Neural crest cell (in vitro differentiated cells): ENCODE results near the gene C6orf120. TPM values are rescaled to one million over a fixed set of nuclear protein-coding genes. Genes with fewer than 3 reads are reported as not detected.

Experiments used
- DNase-seq: peaks from one replicate; pipeline ENCODE4 v3.0.0; 2021; ENCODE audit warnings: low read depth, mixed read lengths, low spot score
- H3K27ac Mint-ChIP-seq: one replicate; pipeline ENCODE4 v1.8.0; 2021; ENCODE audit warnings: mild to moderate bottlenecking, mixed read lengths; ENCODE audit not compliant: unreplicated experiment
- H3K27me3 Mint-ChIP-seq: 2 replicates; pipeline ENCODE4 v1.8.0; 2021; ENCODE audit warnings: low read depth, mild to moderate bottlenecking, mixed read lengths
- H3K36me3 Mint-ChIP-seq: 2 replicates; pipeline ENCODE4 v1.8.0; 2021; ENCODE audit warnings: low read depth, mild to moderate bottlenecking, mixed read lengths
- H3K4me1 Mint-ChIP-seq: 2 replicates; pipeline ENCODE4 v1.8.0; 2021; ENCODE audit warnings: mixed read lengths
- H3K4me3 Mint-ChIP-seq: one replicate; pipeline ENCODE4 v1.8.0; 2021; ENCODE audit warnings: mild to moderate bottlenecking, mixed read lengths
- H3K9me3 Mint-ChIP-seq: 2 replicates; pipeline ENCODE4 v1.8.0; 2021; ENCODE audit warnings: mixed read lengths
- total RNA-seq: library from RNA; stranded (reverse); gene quantifications from 2 replicates; pipeline ENCODE4 v1.2.1, GENCODE V29; 2021
- TF ChIP-seq, protein P1 (sequence below): fragments of 200-600 bp; sonication (generic); conservative IDR thresholded peaks from 2 replicates; pipeline ENCODE4 v1.5.0; 2021; ENCODE audit warnings: antibody characterized with exemption, mild to moderate bottlenecking

Gene C6orf120
- total RNA-seq, 1 donor from 2014 or later, result 28.7 TPM

DNA sequence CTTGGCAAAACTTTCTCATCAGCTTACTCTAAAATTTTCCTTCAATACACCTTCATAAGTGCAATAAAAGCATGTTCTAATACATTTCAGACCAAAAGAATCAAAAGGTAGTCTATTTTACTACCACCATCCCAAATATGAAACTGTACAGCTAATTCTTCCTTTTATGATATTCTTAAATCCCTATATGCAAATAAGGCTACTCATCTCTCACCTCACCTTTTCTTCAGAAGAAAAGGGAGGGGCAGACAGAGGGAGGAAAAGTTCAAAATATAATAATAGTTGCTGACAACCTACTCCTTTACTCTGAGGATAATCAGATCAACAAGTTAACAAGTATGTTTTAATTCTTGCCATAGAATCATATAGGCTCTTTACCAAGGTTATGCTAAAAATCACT, 7.4 kb downstream of the C6orf120 start:
- TF ChIP-seq, protein P1, sequence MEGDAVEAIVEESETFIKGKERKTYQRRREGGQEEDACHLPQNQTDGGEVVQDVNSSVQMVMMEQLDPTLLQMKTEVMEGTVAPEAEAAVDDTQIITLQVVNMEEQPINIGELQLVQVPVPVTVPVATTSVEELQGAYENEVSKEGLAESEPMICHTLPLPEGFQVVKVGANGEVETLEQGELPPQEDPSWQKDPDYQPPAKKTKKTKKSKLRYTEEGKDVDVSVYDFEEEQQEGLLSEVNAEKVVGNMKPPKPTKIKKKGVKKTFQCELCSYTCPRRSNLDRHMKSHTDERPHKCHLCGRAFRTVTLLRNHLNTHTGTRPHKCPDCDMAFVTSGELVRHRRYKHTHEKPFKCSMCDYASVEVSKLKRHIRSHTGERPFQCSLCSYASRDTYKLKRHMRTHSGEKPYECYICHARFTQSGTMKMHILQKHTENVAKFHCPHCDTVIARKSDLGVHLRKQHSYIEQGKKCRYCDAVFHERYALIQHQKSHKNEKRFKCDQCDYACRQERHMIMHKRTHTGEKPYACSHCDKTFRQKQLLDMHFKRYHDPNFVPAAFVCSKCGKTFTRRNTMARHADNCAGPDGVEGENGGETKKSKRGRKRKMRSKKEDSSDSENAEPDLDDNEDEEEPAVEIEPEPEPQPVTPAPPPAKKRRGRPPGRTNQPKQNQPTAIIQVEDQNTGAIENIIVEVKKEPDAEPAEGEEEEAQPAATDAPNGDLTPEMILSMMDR, result no peak
- no peaks in the 10 kb centered on the region for H3K9me3 Mint-ChIP-seq
- DNase-seq, result no peak
- no peak overlapping the region for H3K4me3 Mint-ChIP-seq
- no peak overlapping the region for H3K27ac Mint-ChIP-seq
- H3K4me1 Mint-ChIP-seq, result peaks cover 7% of the 10 kb centered on the region
- H3K27me3 Mint-ChIP-seq, result no peaks in the 10 kb centered on the region
- no peaks in the 10 kb centered on the region for H3K36me3 Mint-ChIP-seq

DNA sequence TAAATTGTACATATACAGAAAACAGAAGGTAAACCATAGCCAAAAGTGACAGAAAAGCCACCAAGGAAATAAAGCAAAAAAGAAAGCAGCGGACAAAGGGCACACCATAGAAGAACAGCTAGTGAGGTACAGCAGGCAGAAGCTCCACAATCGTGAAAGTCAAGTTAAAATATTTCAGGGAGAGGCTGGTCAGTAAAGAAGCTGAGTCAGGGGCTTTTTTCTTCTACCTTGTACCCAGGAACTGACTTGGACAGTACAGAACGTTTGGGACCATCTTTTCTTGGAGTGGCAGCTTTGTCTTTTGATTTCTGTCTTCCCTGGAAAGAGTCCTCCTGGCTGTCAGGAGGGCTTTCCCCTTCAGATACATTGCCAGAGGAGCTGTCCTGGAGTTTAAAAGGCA, 8.1 kb downstream of the C6orf120 start:
- Mint-ChIP-seq H3K36me3 (no peaks in the 10 kb centered on the region), H3K27ac (no peak overlapping the region), H3K4me3 (no peak overlapping the region), H3K9me3 (no peaks in the 10 kb centered on the region), H3K4me1 (peaks cover 2% of the 10 kb centered on the region), H3K27me3 (no peaks in the 10 kb centered on the region)
- no peak for DNase-seq
- TF ChIP-seq, protein P1, result no peak

DNA sequence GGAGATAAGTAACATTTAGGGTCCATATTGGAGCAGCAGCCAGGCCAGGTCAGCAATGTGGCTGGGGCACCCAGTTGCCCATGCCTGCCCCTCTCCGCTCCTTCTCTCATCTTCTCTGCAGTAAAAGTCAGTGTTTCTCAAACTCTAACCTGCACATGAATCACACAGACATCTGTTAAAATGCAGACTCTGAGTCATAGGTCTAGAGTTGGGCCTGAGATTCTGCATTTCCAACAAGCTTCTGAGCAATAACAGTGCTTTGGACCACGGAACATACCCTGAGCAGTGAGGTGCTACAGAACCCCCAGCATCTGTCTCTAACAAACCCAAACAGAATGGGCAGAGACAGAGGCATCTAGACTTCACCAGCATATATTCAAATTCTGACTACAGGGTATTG, 12.3 kb downstream of the C6orf120 start:
- Mint-ChIP-seq H3K4me3 (no peak overlapping the region), H3K27me3 (no peaks in the 10 kb centered on the region), H3K27ac (no peak overlapping the region), H3K36me3 (no peaks in the 10 kb centered on the region), H3K9me3 (no peaks in the 10 kb centered on the region), H3K4me1 (peaks cover 3% of the 10 kb centered on the region)
- no peak for DNase-seq
- TF ChIP-seq, protein P1, result no peak

DNA sequence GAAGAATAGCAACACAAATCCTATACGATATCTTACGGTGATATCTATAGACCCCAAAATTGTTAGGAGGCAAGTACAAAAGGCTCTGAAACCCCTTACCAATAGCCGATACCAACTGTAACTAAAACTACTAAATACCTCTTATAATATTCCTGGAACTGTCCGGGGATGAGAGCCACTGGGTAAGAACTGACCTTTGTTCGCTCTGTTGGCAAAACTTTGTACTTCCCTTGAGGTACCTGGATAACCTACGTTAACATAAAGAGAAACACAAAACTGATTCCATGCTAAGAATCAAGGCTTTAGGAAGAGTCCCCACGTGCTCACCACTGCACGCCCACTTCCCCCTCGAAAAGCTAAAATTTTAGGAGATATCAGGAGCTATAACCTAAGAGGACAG, 12.7 kb downstream of the C6orf120 start:
- Mint-ChIP-seq H3K27ac (no peak overlapping the region), H3K4me3 (no peak overlapping the region), H3K27me3 (no peaks in the 10 kb centered on the region), H3K4me1 (peaks cover 8% of the 10 kb centered on the region), H3K36me3 (no peaks in the 10 kb centered on the region), H3K9me3 (no peaks in the 10 kb centered on the region)
- TF ChIP-seq, protein P1, result no peak
- no peak for DNase-seq

DNA sequence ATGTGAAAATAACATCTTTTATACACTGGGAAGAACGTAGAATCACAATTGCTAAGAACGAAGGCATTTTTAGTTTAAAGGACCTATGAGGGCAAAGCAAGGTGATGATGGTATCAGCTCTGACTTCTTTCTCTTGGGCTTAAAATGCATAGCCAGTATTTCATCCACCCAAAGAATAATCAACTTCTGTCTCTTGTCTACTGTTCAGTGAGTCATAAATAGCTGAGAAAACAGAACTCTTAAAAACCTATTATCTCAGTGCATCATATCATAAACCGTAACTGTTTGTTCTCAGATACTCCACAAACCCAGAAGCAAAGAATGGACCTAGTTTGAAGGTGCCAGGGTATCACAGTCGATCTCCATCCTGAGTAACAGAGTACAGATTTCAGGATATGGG, 17.2 kb downstream of the C6orf120 start:
- Mint-ChIP-seq H3K27me3 (no peaks in the 10 kb centered on the region), H3K4me1 (peaks cover 41% of the 10 kb centered on the region), H3K36me3 (no peaks in the 10 kb centered on the region), H3K27ac (no peak overlapping the region), H3K4me3 (peak overlapping the region; percentile 9), H3K9me3 (no peaks in the 10 kb centered on the region)
- no peak for DNase-seq
- TF ChIP-seq, protein P1, result no peak
